OCI-LY7 (cell line): Measurements from ENCODE around the gene MAPRE2. TPM values are rescaled to one million over a fixed set of nuclear protein-coding genes. Genes with fewer than 3 reads are reported as not detected.

Experiments
- BruUV-seq: library from RNA; stranded (reverse); fragments of 400-500 nt; replicated peaks from 2 replicates; lab custom pipeline; 2021; lab: Mats Ljungman, UMichigan
- CTCF ChIA-PET: fragments of 300-600 bp; sonication (Branson Sonifier 250); formaldehyde crosslinking; loops from one replicate; lab custom pipeline; 2022; ENCODE audit warnings: antibody characterized with exemption; ENCODE audit not compliant: unreplicated experiment; lab: Charles Lee
- POLR2A ChIA-PET: fragments of 300-600 bp; sonication (Branson Sonifier 250); formaldehyde crosslinking; loops from one replicate; lab custom pipeline; 2022; ENCODE audit warnings: antibody characterized with exemption; lab: Charles Lee
- DNase-seq: peaks from one replicate; pipeline ENCODE4 v3.0.0-alpha.2; 2015; ENCODE audit warnings: low spot score
- H2AFZ ChIP-seq: fragments of 200-600 bp; sonication (generic), shearing (Covaris generic); 2 replicates; pipeline ENCODE4 v1.6.1; 2014; ENCODE audit warnings: mild to moderate bottlenecking, antibody characterized with exemption, low read length, moderate library complexity
- H3K27ac ChIP-seq: fragments of 200-600 bp; sonication (generic); 2 replicates; pipeline ENCODE4 v1.5.1; 2014; ENCODE audit warnings: mixed run types, low read depth, mild to moderate bottlenecking, moderate library complexity, low read length, inconsistent platforms; ENCODE audit not compliant: poor library complexity, severe bottlenecking
- H3K36me3 ChIP-seq: fragments of 200-600 bp; sonication (generic); 2 replicates; pipeline ENCODE4 v1.6.1; 2014; ENCODE audit warnings: mild to moderate bottlenecking, antibody characterized with exemption, low read length, moderate library complexity, mixed read lengths; ENCODE audit not compliant: insufficient read depth
- H3K4me1 ChIP-seq: fragments of 200-600 bp; sonication (generic); 2 replicates; pipeline ENCODE4 v1.5.1; 2014; ENCODE audit warnings: mild to moderate bottlenecking, low read length; ENCODE audit not compliant: insufficient read depth, poor library complexity, severe bottlenecking
- H3K4me2 ChIP-seq: fragments of 200-600 bp; sonication (generic); 2 replicates; pipeline ENCODE4 v1.6.1; 2014; ENCODE audit warnings: mild to moderate bottlenecking, low read length
- H3K4me3 ChIP-seq: fragments of 200-600 bp; sonication (generic); 2 replicates; pipeline ENCODE4 v1.5.1; 2014; ENCODE audit warnings: mild to moderate bottlenecking, low read depth, low read length; ENCODE audit not compliant: poor library complexity, severe bottlenecking
- H3K79me2 ChIP-seq: fragments of 200-600 bp; sonication (generic); 2 replicates; pipeline ENCODE4 v1.6.1; 2016; ENCODE audit warnings: low read depth, mild to moderate bottlenecking, low read length, moderate library complexity, mixed read lengths; ENCODE audit not compliant: insufficient read depth
- H3K9me2 ChIP-seq: fragments of 200-600 bp; sonication (generic); 2 replicates; pipeline ENCODE4 v1.6.1; 2016; ENCODE audit warnings: mild to moderate bottlenecking, low read length, mixed read lengths; ENCODE audit not compliant: insufficient read depth
- H3K9me3 ChIP-seq: fragments of 200-600 bp; sonication (generic); 2 replicates; pipeline ENCODE4 v1.6.1; 2014; ENCODE audit warnings: mild to moderate bottlenecking, mixed run types, low read length, mixed read lengths
- H4K20me1 ChIP-seq: fragments of 200-600 bp; sonication (generic); 2 replicates; pipeline ENCODE4 v1.6.1; 2014; ENCODE audit warnings: mild to moderate bottlenecking, antibody characterized with exemption, low read length, moderate library complexity, mixed read lengths; ENCODE audit not compliant: insufficient read depth
- EZH2phosphoT487 ChIP-seq: fragments of 200-600 bp; sonication (generic); IDR thresholded peaks from 2 replicates; pipeline ENCODE4 v1.6.1; 2018; ENCODE audit warnings: low read depth, borderline replicate concordance, mild to moderate bottlenecking, mixed run types, antibody characterized with exemption, low read length, moderate library complexity, mixed read lengths
- intact Hi-C: fragments of 100-400 bp; cut with micrococcal nuclease; formaldehyde crosslinking; loops from one replicate; pipeline ENCODE4 v1.10.0; 2022; ENCODE audit not compliant: unreplicated experiment
- total RNA-seq, 2 experiments: library from RNA; depleted of rRNA in 1 of 2; stranded (reverse); fragments of >200 nt in 1 of 2; shearing (Covaris generic) in 1 of 2; gene quantifications; 2 replicates each; pipeline ENCODE4 v1.2.3, GENCODE V29; 2014 to 2022
- TF ChIP-seq, protein P1 (sequence below): fragments of 200-600 bp; sonication (generic); conservative IDR thresholded peaks from 2 replicates; pipeline ENCODE4 v1.5.1; 2014; ENCODE audit warnings: mild to moderate bottlenecking, antibody characterized with exemption, low read length, moderate library complexity, mixed read lengths

The MAPRE2 gene
- total RNA-seq, 2 experiments from 2014 or later, result 17.1 to 35.2 TPM

DNA sequence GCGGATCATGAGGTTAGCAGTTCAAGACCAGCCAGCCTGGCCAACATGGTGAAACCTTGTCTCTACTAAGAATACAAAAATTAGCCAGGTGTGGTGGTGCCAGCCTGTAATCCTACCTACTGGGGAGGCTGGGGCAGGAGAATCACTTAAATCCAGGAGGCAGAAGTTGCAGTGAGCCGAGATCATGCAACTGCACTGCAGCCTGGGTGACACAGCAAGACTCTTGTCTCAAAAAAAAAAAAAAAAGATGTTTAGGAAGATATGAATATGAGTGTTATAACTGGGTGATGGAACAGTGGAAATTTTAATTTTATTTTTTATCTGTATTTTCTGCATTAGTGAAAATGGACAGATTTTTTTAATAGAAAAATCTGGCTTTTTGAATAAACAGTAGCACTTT, 14.5 kb downstream of the MAPRE2 start:
- ChIA-PET POLR2A (no interaction called here), CTCF (no interaction called here)
- no peak overlapping the region for H3K27ac ChIP-seq
- no peak for DNase-seq
- TF ChIP-seq EZH2phosphoT487, result no peak
- TF ChIP-seq, protein P1, sequence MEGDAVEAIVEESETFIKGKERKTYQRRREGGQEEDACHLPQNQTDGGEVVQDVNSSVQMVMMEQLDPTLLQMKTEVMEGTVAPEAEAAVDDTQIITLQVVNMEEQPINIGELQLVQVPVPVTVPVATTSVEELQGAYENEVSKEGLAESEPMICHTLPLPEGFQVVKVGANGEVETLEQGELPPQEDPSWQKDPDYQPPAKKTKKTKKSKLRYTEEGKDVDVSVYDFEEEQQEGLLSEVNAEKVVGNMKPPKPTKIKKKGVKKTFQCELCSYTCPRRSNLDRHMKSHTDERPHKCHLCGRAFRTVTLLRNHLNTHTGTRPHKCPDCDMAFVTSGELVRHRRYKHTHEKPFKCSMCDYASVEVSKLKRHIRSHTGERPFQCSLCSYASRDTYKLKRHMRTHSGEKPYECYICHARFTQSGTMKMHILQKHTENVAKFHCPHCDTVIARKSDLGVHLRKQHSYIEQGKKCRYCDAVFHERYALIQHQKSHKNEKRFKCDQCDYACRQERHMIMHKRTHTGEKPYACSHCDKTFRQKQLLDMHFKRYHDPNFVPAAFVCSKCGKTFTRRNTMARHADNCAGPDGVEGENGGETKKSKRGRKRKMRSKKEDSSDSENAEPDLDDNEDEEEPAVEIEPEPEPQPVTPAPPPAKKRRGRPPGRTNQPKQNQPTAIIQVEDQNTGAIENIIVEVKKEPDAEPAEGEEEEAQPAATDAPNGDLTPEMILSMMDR, result no peak
- intact Hi-C loops, result no loop called here
- H3K36me3 ChIP-seq, result no peaks in the 10 kb centered on the region
- no peak overlapping the region for H3K4me2 ChIP-seq
- no TSS peak for BruUV-seq
- 0 out of 2 replicates have a peak, but pooled peaks cover 7% of the 10 kb centered on the region for H4K20me1 ChIP-seq
- H3K4me1 ChIP-seq, result peaks cover 11% of the 10 kb centered on the region
- H3K79me2 ChIP-seq, result peaks cover 27% of the 10 kb centered on the region
- no peaks in the 10 kb centered on the region for H3K9me2 ChIP-seq
- no peak overlapping the region for H2AFZ ChIP-seq
- no peaks in the 10 kb centered on the region for H3K9me3 ChIP-seq
- H3K4me3 ChIP-seq, result no peak overlapping the region

DNA sequence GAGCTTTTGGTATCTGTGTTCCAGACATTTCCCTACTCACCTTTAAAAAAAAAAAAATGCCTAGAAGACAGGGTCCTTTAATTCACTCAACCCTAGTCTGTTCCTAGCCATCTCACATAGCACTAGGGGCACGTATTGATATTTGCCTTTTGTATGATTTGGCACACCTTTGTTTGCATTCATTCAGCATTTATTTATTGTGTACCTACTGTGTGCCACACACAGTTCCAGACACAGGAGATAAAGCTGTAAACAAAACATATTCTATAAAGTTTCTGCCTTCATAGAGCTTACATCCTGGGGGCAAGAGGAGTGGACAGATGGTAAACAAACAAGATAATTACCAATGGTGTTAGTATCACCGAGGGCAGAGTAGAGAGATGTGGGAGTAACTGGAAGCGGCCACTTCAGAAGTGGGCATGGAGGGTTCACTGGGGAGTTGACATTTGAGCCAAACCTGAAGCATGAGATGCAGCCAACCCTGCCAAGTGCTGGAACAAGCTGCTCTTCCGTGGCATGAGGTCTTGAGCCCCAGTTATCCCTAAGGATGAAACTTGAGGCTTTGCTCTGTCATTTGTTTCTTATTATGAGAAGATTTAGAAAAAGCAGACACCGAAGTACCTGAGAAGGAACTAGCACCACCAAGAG, 18.2 kb downstream of the MAPRE2 start:
- POLR2A ChIA-PET, result interaction anchor here (1.3 kb wide), 1 partner anchor 13 kb away, joined by 3 read pairs; no protein-coding TSS in a partner anchor
- BruUV-seq, result no TSS peak
- H4K20me1 ChIP-seq, result 0 out of 2 replicates have a peak, but pooled peaks cover 7% of the 10 kb centered on the region

More for the DNA sequence above, 18.2 kb downstream of the MAPRE2 start:
- no peak for DNase-seq
- H3K79me2 ChIP-seq, result peaks cover 6% of the 10 kb centered on the region; the same call in 1 of the 2 replicates
- no peak overlapping the region for H2AFZ ChIP-seq
- CTCF ChIA-PET, result no interaction called here
- H3K9me3 ChIP-seq, result no peaks in the 10 kb centered on the region
- no peak overlapping the region for H3K27ac ChIP-seq
- intact Hi-C loops, result no loop called here
- H3K4me1 ChIP-seq, result no peaks in the 10 kb centered on the region
- H3K4me3 ChIP-seq, result no peak overlapping the region
- no peak overlapping the region for H3K4me2 ChIP-seq
- no peaks in the 10 kb centered on the region for H3K36me3 ChIP-seq
- no peaks in the 10 kb centered on the region for H3K9me2 ChIP-seq
- TF ChIP-seq, protein P1, result no peak
- no peak for TF ChIP-seq EZH2phosphoT487
